ENCODE measurements around the gene SUPT5H.
"Not testable (repeated sequence)": the region's sequence is repeated elsewhere in the genome, so short reads cannot be mapped to it uniquely, and the experiment has no call there.

Gene SUPT5H

GRCh38 chr19:39426170-39426569 lies 19.2 kb upstream of the SUPT5H start:
- no peak for DNase-seq

- no peak for DNase-seq
These were observed 17.7 kb upstream of the SUPT5H start for GRCh38 chr19:39427707-39428106.

DNA sequence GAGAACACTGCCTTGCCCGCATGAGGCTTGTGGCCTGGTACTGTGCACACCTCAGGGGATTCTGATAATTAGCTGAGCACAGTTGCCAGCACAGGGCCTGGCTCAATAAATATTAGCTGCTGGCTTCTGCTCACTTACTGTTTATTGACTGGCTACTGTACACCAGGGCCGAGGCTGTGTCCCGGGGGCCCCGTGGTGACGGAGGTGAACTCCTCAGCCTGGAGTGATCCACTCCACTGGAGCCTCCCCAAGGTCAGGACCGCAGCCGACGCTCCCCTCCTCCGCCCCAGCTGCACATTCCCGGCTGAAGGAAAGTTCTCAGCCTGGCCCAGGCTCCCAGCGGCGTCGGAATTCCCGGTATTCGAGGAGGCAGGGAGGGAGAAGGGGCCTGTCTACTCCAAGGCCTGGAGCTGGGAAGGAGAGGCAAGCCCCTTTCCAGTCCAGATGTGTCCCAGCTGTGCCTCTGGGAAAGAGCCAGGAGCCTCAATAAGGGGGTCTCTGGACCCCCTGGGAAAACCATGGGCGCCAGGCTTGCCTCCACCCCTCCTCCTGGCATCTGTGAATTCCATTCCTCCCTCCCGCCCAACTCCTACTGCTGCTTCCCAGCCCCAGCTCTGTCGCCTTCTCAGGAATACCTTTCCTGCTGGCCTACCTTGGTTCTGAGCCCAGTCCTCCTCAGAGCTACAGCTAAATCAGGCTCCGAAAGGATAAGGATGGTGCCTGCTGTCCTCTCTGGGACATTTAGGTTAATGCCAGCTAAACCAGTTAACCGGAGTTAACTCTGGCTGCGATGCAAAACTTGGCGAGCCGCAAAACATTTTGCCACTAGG lies 16.9 kb upstream of the SUPT5H start:
- peak; percentile 89 for DNase-seq

DNA sequence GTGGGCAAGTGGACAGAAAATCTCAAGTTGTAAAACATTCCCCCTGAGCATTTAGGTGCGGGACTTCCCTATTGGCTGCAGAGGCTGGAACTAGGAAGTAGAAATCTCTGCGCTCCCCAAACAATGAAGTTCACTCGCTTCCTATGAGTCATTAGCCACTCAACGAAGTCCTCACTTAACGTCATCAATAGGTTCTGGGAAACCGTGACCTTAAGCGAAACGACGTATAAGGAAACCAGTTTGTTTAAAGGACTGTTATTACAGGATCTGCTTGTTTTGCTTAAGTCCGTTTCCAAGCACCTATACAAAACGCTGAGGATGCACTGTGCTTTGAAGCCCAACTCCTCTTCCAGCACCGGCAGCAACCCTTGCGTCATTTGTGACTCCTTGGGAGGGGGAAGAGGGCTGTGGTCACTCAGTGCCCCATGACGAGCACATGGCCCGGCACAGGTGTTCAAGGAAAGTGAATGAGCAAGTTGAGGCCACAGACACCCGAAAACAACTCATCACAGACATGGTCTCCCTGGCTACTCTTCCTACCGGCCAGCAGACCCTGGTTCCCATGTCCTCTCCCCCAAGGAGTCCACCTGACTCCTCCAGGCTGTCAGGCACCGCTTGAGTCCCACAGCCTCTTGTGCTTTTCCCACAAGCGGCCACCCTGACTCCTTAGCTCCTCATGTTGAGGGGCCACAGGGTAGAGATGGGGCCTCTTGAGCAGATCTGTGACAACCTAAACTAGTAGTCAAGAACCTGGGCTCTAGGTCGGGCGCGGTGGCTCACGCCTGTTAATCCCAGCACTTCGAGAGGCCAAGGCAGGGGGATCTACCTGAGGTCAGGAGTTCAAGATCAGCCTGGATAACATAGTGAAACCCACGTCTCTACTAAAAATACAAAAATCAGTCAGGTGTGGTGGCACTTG lies 14.4 kb upstream of the SUPT5H start:
- peak; percentile 13 for DNase-seq

- no peak for DNase-seq
These were observed 12.7 kb upstream of the SUPT5H start for GRCh38 chr19:39432677-39433025.

DNA sequence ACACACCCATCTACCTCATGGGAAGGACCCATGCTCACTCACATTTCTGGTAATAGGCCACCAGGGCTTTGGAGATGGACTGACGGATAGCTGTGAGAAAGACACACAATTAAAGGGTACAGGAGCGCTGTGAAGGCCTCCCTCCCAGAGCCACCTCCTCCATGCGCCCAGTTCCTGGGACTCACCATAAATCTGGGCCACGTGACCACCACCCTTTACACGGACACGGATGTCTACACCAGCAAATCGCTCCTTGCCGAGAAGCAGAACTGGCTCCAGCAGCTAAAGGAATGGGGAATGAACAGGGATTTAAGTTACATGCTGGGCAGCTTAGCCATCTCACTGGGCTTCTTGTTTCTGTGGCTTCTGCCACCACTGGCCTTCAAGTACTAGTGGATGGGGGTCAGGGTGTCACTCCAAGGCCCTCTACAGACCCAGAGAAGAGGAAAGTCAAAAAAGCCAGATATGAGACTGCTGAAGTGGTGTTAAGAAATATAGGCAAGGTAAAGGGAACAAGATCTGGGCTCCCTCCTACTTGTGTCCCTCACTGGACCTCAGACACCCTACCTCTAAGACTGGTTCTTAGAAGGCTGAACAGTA lies 11.8 kb upstream of the SUPT5H start:
- DNase-seq: no peak

GRCh38 chr19:39434123-39435076 lies 11.0 kb upstream of the SUPT5H start:
- no peak for DNase-seq

GRCh38 chr19:39435499-39436349 lies 9.7 kb upstream of the SUPT5H start, which contains the start of gene RPS16:
RPS16 (minus strand) TSS chr19:39435949; CDS start chr19:39435895, 54 bp downstream.
- peak; percentile 99 for DNase-seq

- DNase-seq: no peak
These were observed 9.0 kb upstream of the SUPT5H start for GRCh38 chr19:39436350-39436716.

DNA sequence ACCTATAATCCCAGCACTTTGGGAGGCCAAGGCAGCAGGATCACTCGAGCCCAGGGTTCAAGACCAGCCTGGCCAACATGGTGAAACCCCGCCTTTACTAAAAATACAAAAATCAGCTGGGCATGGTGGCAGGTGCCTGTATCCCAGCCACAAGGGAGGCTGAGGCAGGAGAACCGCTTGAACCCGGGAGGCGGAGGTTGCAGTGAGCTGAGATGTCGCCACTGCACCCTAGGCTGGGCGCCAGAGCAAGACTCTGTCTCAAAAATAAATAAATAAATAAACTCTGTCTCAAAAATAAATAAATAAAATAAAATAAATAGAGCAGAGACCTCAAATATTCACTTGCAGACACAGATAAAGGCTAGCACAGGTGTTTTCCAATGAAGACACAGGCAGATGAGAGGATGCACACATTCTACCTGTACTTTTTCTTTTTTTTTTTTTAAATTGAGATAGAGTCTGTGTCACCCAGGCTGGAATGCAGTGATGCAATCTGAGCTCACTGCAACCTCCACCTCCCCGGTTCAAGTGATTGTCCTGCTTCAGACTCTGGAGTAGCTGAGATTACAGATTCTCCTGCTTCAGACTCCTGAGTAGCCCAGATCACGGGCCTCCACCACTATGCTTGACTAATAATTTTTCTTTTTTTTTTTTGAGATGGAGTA lies 7.0 kb upstream of the SUPT5H start:
- DNase-seq: no peak

DNA sequence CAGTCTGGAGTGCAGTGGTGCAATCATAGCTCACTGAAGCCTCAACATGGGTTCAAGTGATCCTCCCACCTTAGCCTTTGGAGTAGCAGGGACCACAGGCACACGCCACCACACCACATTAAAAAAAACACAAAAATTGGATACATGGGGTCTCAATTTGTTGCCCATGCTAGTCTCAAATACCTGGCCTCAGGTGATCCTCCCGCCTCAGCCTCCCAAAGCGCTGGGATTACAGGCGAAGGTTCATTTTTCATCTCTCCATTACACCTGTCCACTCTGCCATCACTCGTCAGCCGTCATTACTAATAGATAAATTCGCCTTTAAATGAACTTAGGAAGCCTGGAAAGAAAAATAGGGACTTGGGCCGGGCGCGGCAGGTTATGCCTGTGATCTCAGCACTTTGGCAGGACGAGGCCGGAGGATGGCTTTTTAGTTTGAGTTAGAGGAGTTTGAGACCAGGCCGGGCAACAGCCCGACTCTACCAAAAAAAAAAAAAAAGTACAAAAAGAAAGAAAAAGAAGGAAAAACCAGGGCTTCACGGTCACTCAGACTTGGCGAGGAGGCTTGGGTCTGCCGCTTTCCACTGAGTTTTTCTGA lies 685 bp upstream of the SUPT5H start:
- no peak for DNase-seq

- no peak for DNase-seq
These were observed 1.1 kb downstream of the SUPT5H start for GRCh38 chr19:39446365-39447084.

DNA sequence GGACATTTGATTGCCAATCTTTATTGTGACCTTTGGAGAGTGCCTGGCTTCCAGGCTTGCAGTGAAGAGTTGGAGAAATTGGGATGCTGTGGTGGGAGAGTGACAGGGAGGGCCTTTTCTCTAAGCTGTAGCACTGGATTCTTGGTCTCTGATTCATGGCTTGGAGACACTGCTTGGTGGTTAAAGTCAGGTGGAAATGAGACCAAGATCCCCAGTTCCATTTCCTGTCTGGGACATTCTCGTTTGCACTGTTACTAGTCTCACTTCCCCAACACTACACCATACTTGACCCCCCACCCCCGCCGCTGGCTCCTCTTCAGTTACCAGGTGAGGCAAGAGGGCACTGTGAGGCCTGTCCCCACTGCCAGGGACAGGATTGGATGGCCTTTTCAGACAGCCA lies 2.9 kb downstream of the SUPT5H start:
- DNase-seq: no peak

DNA sequence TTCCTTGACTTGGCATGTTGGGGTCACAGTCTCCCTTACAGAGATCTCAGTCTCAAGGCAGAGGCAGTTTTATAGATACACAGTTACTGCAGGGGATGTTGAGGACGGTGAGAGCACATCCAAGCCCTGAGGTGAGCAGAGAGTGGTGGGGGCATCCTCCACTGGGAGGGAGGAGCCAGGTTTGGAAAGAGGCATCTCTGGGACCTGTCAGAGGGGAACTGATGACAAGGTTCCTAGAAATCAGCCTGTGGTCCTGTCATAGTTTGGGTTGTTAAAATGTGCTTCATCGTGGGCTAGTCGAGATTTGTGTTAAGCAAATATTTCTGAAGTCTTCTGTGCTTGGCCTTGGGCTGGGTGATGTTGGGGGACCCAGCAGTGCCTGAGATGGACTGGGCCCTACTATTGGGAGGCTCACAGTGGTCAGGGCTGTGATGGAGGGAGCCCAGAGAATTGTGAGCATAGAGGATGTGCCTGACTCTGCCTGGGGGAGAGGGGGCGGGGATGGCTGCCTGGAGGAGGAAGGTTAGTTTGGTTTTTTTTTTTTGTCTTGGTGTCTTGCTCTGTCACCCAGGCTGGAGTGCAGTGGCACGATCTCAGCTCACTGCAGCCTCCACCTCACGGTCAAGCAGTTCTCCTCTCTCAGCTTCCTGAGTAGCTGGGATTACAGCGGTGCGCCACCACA lies 3.9 kb downstream of the SUPT5H start:
- DNase-seq: no peak

DNA sequence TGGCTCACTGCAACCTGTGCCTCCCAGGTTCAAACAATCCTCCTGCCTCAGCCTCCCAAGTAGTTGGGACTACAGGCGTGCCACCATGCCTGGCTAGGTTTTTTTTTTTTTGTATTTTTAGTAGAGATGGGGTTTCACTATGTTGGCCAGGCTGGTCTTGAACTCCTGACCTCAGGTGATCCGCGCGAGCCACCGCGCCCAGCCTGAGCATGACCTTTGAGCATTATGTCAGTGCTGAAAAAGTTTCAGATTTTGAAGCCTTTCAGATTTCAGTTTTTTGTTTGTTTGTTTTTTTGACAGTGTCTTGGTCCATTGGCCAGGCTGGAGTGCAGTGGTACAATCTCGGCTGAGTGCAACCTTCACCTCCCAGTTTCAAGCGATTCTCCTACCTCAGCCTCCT lies 5.9 kb downstream of the SUPT5H start:
- not testable (repeated sequence) for DNase-seq

DNA sequence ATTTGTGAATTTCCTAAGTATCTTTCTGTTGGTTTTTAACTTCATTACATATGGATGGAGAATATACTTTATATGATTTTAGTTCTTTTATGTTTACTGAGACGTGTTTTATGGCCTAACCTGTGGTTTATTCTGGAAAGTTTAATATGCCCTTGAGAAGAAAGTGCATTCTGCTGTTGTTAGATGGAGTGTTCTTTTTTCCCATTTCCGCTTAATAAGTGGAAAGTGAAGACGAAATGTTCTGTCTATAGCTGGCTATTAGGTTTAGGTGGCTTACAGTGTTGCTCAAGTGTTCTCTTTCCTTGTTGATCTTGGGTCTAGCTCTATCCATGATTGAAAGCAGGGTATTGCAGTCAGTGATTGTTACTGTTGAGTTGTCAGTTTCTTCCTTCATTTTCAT lies 18.0 kb downstream of the SUPT5H start:
- DNase-seq: no peak

DNA sequence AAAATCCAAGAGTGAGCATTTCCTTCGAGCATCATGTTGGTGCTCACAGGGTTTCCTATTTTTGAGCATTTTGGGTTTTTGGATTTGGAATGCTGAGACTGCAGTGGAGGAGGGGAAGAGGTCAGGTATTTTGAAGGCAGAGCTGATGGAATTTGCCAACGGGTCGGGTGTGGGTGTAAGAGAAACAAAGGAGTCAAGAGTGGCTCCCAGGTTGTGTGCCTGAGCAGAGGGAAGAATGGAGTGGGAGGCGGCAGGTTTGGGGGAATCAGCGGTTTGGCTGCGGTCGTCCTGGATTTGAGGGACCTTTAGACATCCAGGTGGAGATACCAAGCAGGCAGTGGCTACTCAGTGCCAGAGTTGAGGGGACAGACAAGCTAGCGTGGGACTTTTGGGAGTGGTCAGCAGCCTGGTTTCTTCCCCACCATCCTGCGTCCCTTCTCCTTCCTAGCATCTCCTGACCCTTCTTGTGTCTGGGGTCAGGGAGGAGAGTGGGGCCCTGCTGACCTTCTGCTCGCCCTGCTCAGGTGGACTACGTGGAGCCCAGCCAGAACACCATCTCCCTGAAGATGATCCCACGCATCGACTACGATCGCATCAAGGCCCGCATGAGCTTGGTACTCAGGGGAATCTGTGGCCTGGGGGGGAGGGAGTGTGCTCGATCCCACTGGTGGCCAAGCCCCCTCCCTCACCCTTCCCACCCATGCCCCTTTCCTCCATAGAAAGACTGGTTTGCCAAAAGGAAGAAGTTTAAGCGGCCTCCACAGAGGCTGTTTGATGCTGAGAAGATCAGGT lies 20.8 kb downstream of the SUPT5H start:
- no peak for DNase-seq

- no peak for DNase-seq
These were observed 22.6 kb downstream of the SUPT5H start for GRCh38 chr19:39467941-39468340.
